HL-60 (cell line): ENCODE data around the gene CST9.

Experiments used
- DNase-seq, 2 experiments: peaks; one replicate each; pipeline ENCODE4 v3.0.0-alpha.2; 2010 to 2020; ENCODE audit warnings: low read depth in 1 of 2, low spot score in 1 of 2
- H3K27ac ChIP-seq: fragments of 250-450 bp; sonication (Bioruptor Pico); replicated peaks from 2 replicates; pipeline ENCODE4 v1.5.1; 2020; ENCODE audit warnings: mild to moderate bottlenecking, moderate library complexity
- H3K27me3 ChIP-seq: fragments of 250-450 bp; sonication (Bioruptor Pico); 2 replicates; pipeline ENCODE4 v1.5.1; 2021; ENCODE audit warnings: mild to moderate bottlenecking, moderate library complexity; ENCODE audit not compliant: insufficient read depth, poor library complexity, severe bottlenecking
- H3K4me3 ChIP-seq: replicated peaks from 2 replicates; pipeline ENCODE4 v1.5.1; 2011; ENCODE audit warnings: mild to moderate bottlenecking, control low read depth, low read length; ENCODE audit not compliant: insufficient read depth
- CTCF ChIP-seq: IDR thresholded peaks from one replicate; pipeline ENCODE4 v1.5.1; 2011; ENCODE audit warnings: low read length, control low read depth, inconsistent platforms; ENCODE audit not compliant: insufficient read depth
- GABPA ChIP-seq: IDR thresholded peaks from 2 replicates; pipeline ENCODE4 v1.6.1; 2012; ENCODE audit warnings: low read depth
- POLR2AphosphoS5 ChIP-seq: IDR thresholded peaks from 2 replicates; pipeline ENCODE4 v1.6.1; 2012; ENCODE audit warnings: low read depth
- REST ChIP-seq: IDR thresholded peaks from 2 replicates; pipeline ENCODE4 v1.6.1; 2012; ENCODE audit warnings: low read depth; ENCODE audit not compliant: insufficient replicate concordance
- SPI1 ChIP-seq: IDR thresholded peaks from 2 replicates; pipeline ENCODE4 v1.6.1; 2012; ENCODE audit warnings: low read depth, mild to moderate bottlenecking, borderline replicate concordance

CST9 gene

GRCh38 chr20:23634985-23635767, 29.5 kb upstream of the CST9 start:
- no peak overlapping the region for H3K27ac ChIP-seq
- no peak overlapping the region for H3K4me3 ChIP-seq
- no peak for DNase-seq
- no peaks in the 10 kb centered on the region for H3K27me3 ChIP-seq
- TF ChIP-seq REST (no peak), CTCF (no peak), SPI1 (no peak), GABPA (no peak), POLR2AphosphoS5 (no peak)

GRCh38 chr20:23634044-23634801, 28.5 kb upstream of the CST9 start:
- H3K4me3 ChIP-seq, result no peak overlapping the region
- DNase-seq, result no peak

More at GRCh38 chr20:23634044-23634801, 28.5 kb upstream of the CST9 start:
- H3K27ac ChIP-seq, result no peak overlapping the region
- no peak for TF ChIP-seq REST
- TF ChIP-seq SPI1, result no peak
- no peak for TF ChIP-seq CTCF
- TF ChIP-seq GABPA, result no peak
- TF ChIP-seq POLR2AphosphoS5, result no peak
- H3K27me3 ChIP-seq, result no peaks in the 10 kb centered on the region
